ENCODE data around the gene LRTM2.

DNA sequence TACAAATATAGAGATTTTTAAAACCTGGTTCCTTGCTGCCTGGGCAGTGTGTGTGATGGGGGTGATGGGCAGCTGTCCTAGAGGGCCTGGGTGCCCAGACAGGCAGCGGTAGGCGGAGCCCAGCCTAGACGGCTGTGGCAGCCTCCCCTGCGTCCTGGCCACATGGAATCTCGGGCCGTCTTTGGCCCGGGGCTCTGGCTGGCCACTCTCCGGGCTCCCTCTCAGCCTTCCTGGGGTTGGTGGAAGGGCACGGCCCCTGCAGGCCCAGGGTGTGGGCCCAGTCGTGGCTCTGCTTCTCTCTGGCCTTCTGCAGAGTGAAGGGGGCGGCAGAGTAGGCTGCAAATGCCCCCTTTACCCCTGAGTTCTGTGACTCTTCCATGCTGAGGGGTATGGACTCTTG is 2.3 kb downstream of the LRTM2 start:
- TF ChIP-seq TAF1 (IDR thresholded peaks at IDR 0.05; ENCODE audit: borderline replicate concordance, insufficient read depth, low read length) (no peak), SIN3A (IDR thresholded peaks at IDR 0.05; ENCODE audit: borderline replicate concordance, insufficient read depth, low read length) (no peak), POLR2AphosphoS5 (IDR thresholded peaks at IDR 0.05; ENCODE audit: low read depth, low read length) (no peak)
- TF ChIP-seq, protein P1, sequence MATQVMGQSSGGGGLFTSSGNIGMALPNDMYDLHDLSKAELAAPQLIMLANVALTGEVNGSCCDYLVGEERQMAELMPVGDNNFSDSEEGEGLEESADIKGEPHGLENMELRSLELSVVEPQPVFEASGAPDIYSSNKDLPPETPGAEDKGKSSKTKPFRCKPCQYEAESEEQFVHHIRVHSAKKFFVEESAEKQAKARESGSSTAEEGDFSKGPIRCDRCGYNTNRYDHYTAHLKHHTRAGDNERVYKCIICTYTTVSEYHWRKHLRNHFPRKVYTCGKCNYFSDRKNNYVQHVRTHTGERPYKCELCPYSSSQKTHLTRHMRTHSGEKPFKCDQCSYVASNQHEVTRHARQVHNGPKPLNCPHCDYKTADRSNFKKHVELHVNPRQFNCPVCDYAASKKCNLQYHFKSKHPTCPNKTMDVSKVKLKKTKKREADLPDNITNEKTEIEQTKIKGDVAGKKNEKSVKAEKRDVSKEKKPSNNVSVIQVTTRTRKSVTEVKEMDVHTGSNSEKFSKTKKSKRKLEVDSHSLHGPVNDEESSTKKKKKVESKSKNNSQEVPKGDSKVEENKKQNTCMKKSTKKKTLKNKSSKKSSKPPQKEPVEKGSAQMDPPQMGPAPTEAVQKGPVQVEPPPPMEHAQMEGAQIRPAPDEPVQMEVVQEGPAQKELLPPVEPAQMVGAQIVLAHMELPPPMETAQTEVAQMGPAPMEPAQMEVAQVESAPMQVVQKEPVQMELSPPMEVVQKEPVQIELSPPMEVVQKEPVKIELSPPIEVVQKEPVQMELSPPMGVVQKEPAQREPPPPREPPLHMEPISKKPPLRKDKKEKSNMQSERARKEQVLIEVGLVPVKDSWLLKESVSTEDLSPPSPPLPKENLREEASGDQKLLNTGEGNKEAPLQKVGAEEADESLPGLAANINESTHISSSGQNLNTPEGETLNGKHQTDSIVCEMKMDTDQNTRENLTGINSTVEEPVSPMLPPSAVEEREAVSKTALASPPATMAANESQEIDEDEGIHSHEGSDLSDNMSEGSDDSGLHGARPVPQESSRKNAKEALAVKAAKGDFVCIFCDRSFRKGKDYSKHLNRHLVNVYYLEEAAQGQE (IDR thresholded peaks at IDR 0.05; ENCODE audit: insufficient read depth in 1 of 2, low read depth in 2 of 2, low read length in 2 of 2): no peak

All from PFSK-1 (cell line).